22Rv1 (cell line): Measurements from ENCODE around the gene ARL2.

Experiments used
- CTCF ChIP-seq: fragments of 450-650 bp; IDR thresholded peaks from 2 replicates; pipeline ENCODE4 v1.5.1; 2017; ENCODE audit warnings: mild to moderate bottlenecking
- ZFX ChIP-seq: fragments of 450-650 bp; IDR thresholded peaks from 2 replicates; pipeline ENCODE4 v1.6.1; 2017; ENCODE audit warnings: antibody characterized with exemption, borderline replicate concordance

GRCh38 chr11:64987998-64988854 is 25.7 kb upstream of the ARL2 start:
- no peak for TF ChIP-seq CTCF
- no peak for TF ChIP-seq ZFX
